Pons (tissue), 1 donor: ENCODE data around the gene PARK7.
"Not testable (repeated sequence)": the region's sequence is repeated elsewhere in the genome, so short reads cannot be mapped to it uniquely, and the experiment has no call there.

Source experiments
- DNase-seq: peaks from one replicate; pipeline ENCODE4 v3.0.0-alpha.2; 2016; ENCODE audit warnings: low spot score

PARK7 gene

GRCh38 chr1:7943251-7943650, 18.3 kb upstream of the PARK7 start:
- no peak for DNase-seq

GRCh38 chr1:7948960-7949359, 12.6 kb upstream of the PARK7 start:
- DNase-seq: no peak

GRCh38 chr1:7952791-7953190, 8.7 kb upstream of the PARK7 start:
- not testable (repeated sequence) for DNase-seq

GRCh38 chr1:7953850-7954609, 7.5 kb upstream of the PARK7 start:
- DNase-seq: peak; percentile 95

GRCh38 chr1:7954683-7955082, 6.8 kb upstream of the PARK7 start:
- no peak for DNase-seq

GRCh38 chr1:7956218-7957032, 5.1 kb upstream of the PARK7 start:
- no peak for DNase-seq

GRCh38 chr1:7960165-7960564, 1.3 kb upstream of the PARK7 start:
- DNase-seq: no peak

- no peak for DNase-seq
Observed at GRCh38 chr1:7960867-7961215, 670 bp upstream of the PARK7 start.

GRCh38 chr1:7962014-7962335, 464 bp downstream of the PARK7 start:
- DNase-seq: no peak

GRCh38 chr1:7962636-7963377, 1.3 kb downstream of the PARK7 start:
- DNase-seq: no peak

- not testable (repeated sequence) for DNase-seq
Observed at GRCh38 chr1:7963378-7963730, 1.8 kb downstream of the PARK7 start.

GRCh38 chr1:7963841-7964240, 2.3 kb downstream of the PARK7 start:
- DNase-seq: not testable (repeated sequence)

- DNase-seq: no peak
Observed at GRCh38 chr1:7964476-7964875, 3.0 kb downstream of the PARK7 start.

- no peak for DNase-seq
Observed at GRCh38 chr1:7967196-7967595, 5.7 kb downstream of the PARK7 start.

- DNase-seq: no peak
Observed at GRCh38 chr1:7967651-7968050, 6.1 kb downstream of the PARK7 start.

- no peak for DNase-seq
Observed at GRCh38 chr1:7970246-7970645, 8.7 kb downstream of the PARK7 start.

- no peak for DNase-seq
Observed at GRCh38 chr1:7971024-7971423, 9.5 kb downstream of the PARK7 start.

GRCh38 chr1:7972285-7972684, 10.8 kb downstream of the PARK7 start:
- DNase-seq: no peak

GRCh38 chr1:7973086-7973485, 11.6 kb downstream of the PARK7 start:
- DNase-seq: no peak

GRCh38 chr1:7975212-7975865, 13.8 kb downstream of the PARK7 start:
- DNase-seq: peak; percentile 75

GRCh38 chr1:7980984-7981383, 19.5 kb downstream of the PARK7 start:
- DNase-seq: no peak

- DNase-seq: no peak
Observed at GRCh38 chr1:7983086-7983778, 21.7 kb downstream of the PARK7 start.
